Measurements from ENCODE around the gene FPGS.

The FPGS gene

DNA sequence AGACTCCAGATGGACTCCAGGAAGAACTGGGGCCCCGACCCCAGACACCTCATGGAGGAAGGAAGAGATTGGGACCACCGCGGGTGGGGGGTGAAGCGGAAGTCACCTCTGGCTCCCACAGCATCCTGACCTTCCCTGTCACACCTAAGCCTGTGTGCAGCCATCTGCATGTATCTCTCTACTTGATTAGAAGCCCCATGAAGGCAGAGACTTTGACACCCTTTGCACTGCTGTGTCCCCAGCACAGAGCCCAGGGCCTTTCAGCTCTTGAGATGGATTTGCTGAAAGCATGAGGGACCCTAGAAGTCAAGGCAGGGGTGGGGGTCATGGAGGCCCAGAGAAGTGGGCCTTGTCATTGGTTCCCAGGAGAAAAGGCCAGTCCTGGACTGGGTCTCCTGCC, 54.6 kb downstream of the FPGS start:
- DNase-seq (ENCODE audit: insufficient read length, low spot score) (no peak), FAIRE-seq (no peak)
- TF ChIP-seq, protein P1, sequence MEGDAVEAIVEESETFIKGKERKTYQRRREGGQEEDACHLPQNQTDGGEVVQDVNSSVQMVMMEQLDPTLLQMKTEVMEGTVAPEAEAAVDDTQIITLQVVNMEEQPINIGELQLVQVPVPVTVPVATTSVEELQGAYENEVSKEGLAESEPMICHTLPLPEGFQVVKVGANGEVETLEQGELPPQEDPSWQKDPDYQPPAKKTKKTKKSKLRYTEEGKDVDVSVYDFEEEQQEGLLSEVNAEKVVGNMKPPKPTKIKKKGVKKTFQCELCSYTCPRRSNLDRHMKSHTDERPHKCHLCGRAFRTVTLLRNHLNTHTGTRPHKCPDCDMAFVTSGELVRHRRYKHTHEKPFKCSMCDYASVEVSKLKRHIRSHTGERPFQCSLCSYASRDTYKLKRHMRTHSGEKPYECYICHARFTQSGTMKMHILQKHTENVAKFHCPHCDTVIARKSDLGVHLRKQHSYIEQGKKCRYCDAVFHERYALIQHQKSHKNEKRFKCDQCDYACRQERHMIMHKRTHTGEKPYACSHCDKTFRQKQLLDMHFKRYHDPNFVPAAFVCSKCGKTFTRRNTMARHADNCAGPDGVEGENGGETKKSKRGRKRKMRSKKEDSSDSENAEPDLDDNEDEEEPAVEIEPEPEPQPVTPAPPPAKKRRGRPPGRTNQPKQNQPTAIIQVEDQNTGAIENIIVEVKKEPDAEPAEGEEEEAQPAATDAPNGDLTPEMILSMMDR (IDR thresholded peaks at IDR 0.05; ENCODE audit: insufficient read depth, missing control alignments) = no peak

DNA sequence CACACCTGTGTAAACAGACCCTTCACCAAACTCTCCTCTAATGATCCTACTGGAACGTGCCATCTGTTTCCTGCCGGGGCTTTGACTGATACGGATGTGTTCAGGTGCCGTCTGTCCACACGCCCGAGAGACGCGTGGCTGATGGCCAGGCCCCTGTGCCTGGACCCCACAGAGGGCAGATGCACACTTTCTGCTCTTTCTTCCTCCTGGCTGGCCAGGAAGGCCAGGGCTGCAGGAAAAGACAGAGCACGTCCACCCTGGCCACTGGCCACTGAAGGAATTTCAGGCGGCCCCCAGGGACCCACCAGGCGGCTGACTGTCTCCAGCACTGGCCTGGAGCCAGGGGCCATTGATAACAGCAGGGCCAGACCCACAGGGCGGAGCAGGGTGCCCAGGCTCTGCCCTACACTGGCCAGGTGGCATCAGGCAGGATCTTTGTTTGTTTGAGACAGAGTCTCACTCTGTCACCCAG, 55.4 kb downstream of the FPGS start:
- FAIRE-seq (no peak), DNase-seq (ENCODE audit: insufficient read length, low spot score) (no peak)
- TF ChIP-seq, protein P1 (IDR thresholded peaks at IDR 0.05; ENCODE audit: insufficient read depth, missing control alignments) = no peak

DNA sequence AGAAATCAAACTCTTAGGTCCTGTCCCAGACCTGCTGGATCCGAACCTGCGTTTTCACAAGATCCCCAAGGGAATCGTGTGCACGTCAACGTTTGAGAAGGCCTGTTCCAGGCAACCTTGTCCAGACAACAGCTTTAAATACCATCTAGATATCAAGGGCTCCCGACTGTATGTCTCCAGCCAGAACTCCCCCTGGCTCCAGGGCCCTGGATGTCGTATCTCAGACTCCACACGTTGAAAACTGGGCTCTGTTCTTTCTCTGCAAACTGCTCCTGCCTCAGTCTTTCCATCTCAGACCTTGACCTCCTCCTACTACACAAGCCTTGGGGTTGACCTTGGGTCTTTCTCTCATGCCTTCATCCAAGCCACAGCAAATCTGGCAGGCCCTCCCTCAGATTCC, 57.6 kb downstream of the FPGS start:
- TF ChIP-seq, protein P1 (IDR thresholded peaks at IDR 0.05; ENCODE audit: insufficient read depth, missing control alignments) = no peak
- FAIRE-seq (no peak), DNase-seq (ENCODE audit: insufficient read length, low spot score) (no peak)

DNA sequence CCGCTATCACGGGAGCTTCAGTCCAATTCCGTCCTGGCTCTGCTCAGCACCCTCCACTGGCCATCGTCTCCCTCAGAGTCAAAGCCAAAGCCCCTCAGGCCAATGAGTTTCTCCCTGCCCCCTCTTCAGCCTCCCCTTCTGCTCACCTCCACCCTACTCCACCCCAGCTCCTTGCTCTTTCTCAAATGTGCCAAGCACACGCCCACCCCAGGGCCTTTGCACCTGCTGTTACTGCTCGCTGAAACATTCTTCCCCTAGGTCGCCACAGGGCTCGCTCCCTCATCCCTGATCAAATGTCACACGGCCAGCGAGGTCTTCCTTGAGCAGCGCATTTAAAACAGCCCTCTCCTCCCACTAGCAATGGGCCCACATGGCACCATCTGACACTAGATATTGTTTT, 58.1 kb downstream of the FPGS start:
- FAIRE-seq (no peak), DNase-seq (ENCODE audit: insufficient read length, low spot score) (no peak)
- TF ChIP-seq, protein P1 (IDR thresholded peaks at IDR 0.05; ENCODE audit: insufficient read depth, missing control alignments) = no peak

DNA sequence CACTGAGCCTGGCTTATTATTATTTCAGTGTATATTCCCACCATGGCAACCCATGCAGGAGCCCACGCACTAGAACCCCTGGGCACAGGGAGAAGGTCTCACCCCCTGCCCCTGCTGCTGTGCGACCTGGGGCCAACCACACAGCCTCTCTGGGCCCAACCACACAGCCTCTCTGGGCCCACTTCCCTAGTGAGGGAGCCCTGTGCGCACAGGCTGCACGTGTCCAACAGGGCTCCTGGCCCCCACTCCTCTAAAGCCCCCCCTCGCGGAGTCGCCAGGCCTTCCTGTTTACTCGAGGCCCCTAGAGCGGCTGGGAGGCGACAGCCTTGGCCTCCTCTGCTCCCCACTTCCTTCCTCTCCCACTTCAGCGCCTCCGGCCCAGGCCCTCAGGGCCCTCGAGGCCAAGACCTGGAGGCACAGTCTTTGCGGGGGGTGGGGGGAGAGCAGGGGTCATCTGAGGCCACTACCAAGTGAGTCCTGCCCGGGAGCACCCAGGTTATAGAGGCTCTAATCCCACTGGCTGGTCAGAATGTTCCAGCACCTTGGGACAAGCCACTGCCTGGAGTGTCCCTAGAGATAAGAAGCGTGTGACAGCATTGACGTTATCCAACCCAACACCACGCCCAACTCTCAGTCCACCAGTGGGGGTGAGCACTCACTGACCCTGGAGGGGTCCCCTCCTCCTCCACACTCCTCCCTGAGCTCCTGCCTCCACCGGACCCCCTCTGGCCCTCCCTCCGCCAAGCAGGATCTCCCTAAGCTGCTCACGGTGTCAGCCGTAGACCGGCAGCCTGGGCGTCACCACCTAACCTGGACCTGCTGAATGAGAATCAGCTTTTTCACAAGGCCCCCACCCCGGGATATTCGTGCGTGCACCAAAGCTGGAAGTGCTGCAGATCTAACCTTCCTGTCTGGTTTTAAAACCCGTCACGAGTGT, 59.7 kb downstream of the FPGS start:
- DNase-seq (ENCODE audit: insufficient read length, low spot score) (no peak), FAIRE-seq (no peak)
- TF ChIP-seq, protein P1 (IDR thresholded peaks at IDR 0.05; ENCODE audit: insufficient read depth, missing control alignments) = no peak

DNA sequence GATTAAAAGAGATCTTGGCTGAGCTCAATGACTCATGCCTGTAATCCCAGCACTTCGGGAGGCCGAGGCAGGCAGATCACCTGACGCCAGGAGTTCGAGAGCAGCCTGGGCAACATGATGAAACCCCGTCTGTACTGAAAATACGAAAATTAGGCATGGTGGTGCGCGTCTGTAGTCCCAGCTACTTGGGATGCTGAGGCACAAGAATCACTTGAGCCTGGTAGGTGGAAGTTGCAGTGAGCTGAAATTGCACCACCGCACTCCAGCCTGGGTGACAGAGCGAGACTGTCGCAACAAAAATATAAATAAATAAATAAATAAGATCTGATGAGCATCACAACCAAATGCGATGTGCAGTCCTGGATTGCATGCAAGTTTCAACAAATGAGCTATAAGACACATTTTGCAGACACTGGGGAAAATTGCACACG, 60.5 kb downstream of the FPGS start:
- TF ChIP-seq, protein P1 (IDR thresholded peaks at IDR 0.05; ENCODE audit: insufficient read depth, missing control alignments) = no peak
- DNase-seq (ENCODE audit: insufficient read length, low spot score) (no peak), FAIRE-seq (no peak)

All from D721Med (cell line).